Stimulated activated CD8-positive, alpha-beta memory T cell treated with anti-CD3 and anti-CD28 coated beads, Interleukin-7, amount 100 ng/mL, for 24 hours (primary cell): Measurements from ENCODE around the gene BIRC7.

Experiments
- DNase-seq: peaks from one replicate; pipeline ENCODE4 v3.0.0-alpha.2; 2020; ENCODE audit warnings: low read depth

BIRC7 gene

GRCh38 chr20:63281742-63282665, 46.3 kb downstream of the BIRC7 start:
- no peak for DNase-seq

GRCh38 chr20:63282946-63283345, 47.2 kb downstream of the BIRC7 start:
- DNase-seq = no peak

GRCh38 chr20:63283397-63284082, 47.8 kb downstream of the BIRC7 start:
- no peak for DNase-seq

GRCh38 chr20:63284083-63284440, 48.4 kb downstream of the BIRC7 start:
- DNase-seq = no peak

- no peak for DNase-seq
These were observed 48.8 kb downstream of the BIRC7 start for GRCh38 chr20:63284544-63284949.

- no peak for DNase-seq
These were observed 49.3 kb downstream of the BIRC7 start for GRCh38 chr20:63284981-63285524.

GRCh38 chr20:63285636-63286615, 50.2 kb downstream of the BIRC7 start:
- no peak for DNase-seq

- no peak for DNase-seq
These were observed 51.3 kb downstream of the BIRC7 start for GRCh38 chr20:63286781-63287696.

- DNase-seq = no peak
These were observed 52.2 kb downstream of the BIRC7 start for GRCh38 chr20:63287697-63288580.

- no peak for DNase-seq
These were observed 53.0 kb downstream of the BIRC7 start for GRCh38 chr20:63288581-63289251.

GRCh38 chr20:63289311-63290135, 53.8 kb downstream of the BIRC7 start:
- no peak for DNase-seq
